Bronchial epithelial cell (primary cell): ENCODE data around the gene NKX2-1. TPM values are rescaled to one million over a fixed set of nuclear protein-coding genes. Genes with fewer than 3 reads are reported as not detected.

Source experiments
- DNase-seq: peaks from one replicate; pipeline ENCODE4 v3.0.0-alpha.2; 2010; ENCODE audit warnings: low read depth
- FAIRE-seq: peaks from 2 replicates; lab custom pipeline; 2011; peaks lifted over from hg19 to GRCh38; lab: Jason Lieb, UNC
- H3K27me3 ChIP-seq: 2 replicates; pipeline ENCODE4 v1.5.1; 2011; ENCODE audit warnings: low read length; ENCODE audit not compliant: control insufficient read depth, insufficient read depth
- H3K36me3 ChIP-seq: 2 replicates; pipeline ENCODE4 v1.5.1; 2011; ENCODE audit warnings: low read length; ENCODE audit not compliant: control insufficient read depth, insufficient read depth
- H3K4me3 ChIP-seq: 2 replicates; pipeline ENCODE4 v1.5.1; 2011; ENCODE audit warnings: mild to moderate bottlenecking, low read depth, low read length, control low read depth
- total RNA-seq: library from RNA; depleted of rRNA; stranded (reverse); fragments of >200 nt; gene quantifications from 2 replicates; pipeline ENCODE4 v1.2.1, GENCODE V29; 2014
- TF ChIP-seq, protein P1 (sequence below): IDR thresholded peaks from 2 replicates; pipeline ENCODE4 v1.5.1; 2011; ENCODE audit warnings: mild to moderate bottlenecking, moderate library complexity, low read length, control low read depth, inconsistent platforms; ENCODE audit not compliant: insufficient read depth, severe bottlenecking

The NKX2-1 gene
- total RNA-seq, 1 donor from 2014 or later = 6.6 TPM

DNA sequence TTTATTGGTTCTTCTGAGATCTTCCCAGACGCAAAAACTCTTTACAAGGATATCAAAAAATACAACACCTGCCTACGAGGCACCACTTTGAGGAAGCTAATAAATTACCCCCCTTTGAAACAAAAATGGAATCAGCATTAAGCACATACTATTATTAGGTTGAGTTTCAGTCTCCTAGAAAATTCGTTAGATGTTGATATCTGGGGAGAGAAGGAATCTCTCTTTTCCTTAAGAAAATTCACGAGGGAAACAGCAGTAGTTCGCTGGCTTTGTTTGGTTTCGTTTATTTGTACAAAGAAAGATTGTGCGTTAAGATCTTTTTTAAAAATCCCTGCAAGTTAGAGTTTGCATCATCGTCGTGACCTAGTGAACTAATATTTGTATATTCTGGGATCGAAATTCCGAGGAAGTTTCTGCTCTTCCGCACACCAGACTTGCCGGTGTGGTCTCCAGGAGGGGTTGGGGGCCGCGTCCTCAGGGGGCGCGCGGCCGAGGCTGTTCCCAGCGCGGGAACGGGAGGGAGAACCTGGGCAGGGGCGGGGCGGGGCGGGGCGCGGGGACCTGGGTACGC, 12.1 kb downstream of the NKX2-1 start:
- H3K36me3 ChIP-seq = no peaks in the 10 kb centered on the region
- TF ChIP-seq, protein P1, sequence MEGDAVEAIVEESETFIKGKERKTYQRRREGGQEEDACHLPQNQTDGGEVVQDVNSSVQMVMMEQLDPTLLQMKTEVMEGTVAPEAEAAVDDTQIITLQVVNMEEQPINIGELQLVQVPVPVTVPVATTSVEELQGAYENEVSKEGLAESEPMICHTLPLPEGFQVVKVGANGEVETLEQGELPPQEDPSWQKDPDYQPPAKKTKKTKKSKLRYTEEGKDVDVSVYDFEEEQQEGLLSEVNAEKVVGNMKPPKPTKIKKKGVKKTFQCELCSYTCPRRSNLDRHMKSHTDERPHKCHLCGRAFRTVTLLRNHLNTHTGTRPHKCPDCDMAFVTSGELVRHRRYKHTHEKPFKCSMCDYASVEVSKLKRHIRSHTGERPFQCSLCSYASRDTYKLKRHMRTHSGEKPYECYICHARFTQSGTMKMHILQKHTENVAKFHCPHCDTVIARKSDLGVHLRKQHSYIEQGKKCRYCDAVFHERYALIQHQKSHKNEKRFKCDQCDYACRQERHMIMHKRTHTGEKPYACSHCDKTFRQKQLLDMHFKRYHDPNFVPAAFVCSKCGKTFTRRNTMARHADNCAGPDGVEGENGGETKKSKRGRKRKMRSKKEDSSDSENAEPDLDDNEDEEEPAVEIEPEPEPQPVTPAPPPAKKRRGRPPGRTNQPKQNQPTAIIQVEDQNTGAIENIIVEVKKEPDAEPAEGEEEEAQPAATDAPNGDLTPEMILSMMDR = no peak
- H3K4me3 ChIP-seq = peak overlapping the region; percentile 44
- H3K27me3 ChIP-seq = peaks cover 39% of the 10 kb centered on the region
- DNase-seq (no peak), FAIRE-seq (no peak)

DNA sequence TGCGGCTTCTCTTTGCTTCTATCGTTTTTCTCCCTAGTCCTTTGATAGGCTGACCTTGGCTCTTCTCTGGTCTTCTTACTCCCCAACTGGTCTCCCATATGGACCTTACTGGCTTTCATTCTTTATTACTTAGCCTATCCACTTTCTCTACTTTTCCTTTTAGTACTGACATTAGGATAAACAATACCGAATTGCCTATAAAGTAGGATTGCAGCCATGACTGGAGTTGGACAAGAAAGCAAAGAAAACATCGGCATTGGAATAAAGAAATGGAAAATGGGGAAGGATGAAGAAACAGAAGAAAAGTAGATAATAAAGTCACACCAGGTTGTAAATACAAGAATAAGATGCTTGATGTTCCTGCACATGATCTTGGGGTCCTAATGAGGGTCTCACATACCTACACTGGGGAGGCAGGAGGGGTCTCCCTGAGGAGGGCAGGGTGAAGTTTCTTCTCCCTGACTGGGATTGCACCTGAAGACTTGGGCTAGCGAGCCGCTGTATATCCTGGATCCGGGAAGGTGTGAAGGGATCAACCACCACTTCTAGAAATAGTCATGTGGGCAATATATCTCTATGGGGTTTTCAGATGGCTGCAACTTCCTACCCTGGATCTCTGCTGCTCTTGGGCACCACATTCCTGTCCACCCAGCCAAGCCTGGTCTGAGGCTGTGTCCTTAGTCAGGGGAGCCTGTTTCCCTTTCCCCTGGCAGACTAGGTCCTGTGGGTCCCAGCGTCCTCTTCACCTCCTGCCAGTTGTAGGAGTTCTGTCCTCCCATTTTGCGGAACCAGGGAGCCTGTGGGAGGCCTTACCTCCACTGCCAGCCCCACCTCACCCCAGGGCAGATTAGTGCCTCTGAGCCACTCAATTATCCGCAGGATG, 13.1 kb downstream of the NKX2-1 start:
- DNase-seq (no peak), FAIRE-seq (no peak)
- Histone ChIP-seq H3K27me3 (peaks cover 36% of the 10 kb centered on the region), H3K36me3 (no peaks in the 10 kb centered on the region), H3K4me3 (no peak overlapping the region)
- TF ChIP-seq, protein P1 = no peak

DNA sequence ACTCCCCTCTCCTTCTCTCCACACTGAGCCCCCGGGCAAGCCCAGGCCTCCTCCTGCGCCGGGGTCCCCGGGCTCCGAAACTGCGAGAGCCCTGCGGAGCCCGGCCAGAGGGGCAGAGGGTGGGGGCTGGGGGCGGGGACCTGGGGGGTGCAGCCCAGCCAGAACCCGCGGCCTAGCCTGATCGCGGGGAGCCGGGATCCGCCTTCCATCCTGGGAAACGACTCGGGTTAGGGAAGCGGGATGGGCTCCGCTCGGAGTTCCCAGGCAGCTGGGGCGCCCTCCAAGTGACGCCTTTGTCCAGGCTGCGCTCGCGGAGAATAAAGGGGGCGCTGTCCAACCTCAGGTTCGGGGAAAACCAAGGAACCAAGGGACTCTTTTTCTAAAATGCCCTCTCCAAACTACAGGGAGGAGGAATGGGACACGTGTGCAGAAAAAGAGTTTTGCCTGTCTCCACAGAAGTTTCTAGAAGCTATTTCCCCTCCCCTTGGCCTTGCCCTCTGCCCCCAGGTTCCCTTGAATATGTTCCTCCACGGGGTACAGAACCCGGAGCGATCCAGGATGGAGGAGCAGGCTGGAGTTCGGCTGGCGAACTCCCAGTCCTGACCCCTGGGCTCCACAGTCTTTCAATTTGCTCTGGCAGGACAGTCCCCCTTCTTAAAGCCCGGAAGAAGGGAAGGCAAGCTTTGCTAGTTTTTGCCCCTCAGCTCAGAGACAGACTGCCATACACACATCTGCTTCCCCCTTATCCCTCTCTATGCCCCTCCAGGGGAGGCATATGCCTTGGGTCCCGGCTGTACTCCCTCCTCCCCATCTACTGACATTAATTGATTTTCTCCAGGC, 13.9 kb downstream of the NKX2-1 start:
- FAIRE-seq = no peak
- DNase-seq = no peak

DNA sequence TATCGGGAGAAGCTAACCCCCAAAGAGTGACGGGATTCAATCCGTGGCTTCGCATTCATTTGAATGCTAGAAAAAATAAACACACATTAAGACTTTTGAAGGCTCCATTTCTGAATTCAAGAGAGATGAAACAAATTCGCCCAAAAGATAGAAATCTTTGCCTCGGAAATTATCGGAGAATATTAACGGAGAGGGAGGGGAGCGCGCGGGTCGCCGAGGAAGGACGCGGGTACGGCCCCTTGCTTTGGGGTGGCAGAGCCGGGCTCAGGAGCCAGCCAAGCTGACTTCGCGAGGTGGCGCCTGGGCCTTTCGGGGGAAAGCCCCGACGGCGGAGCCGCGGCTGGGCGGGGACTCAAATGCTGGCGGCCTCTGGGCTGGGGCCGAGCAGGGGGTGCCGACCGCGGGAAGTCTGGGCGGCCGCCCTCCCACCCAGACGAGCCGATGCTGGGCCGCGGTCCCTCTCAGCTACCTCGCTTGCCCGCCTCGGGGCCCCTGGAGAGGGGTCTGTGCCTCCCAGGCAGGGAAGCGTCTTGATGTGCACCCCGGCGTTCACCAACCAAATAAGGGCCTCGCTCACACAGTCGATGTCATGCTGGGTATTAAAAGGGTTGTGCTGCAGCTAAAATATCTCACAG, 14.7 kb downstream of the NKX2-1 start:
- peak overlapping the region; percentile 25 for H3K4me3 ChIP-seq
- H3K27me3 ChIP-seq = peaks cover 36% of the 10 kb centered on the region
- DNase-seq (no peak), FAIRE-seq (no peak)
- TF ChIP-seq, protein P1 = no peak
- no peaks in the 10 kb centered on the region for H3K36me3 ChIP-seq

More for the DNA sequence above, 13.9 kb downstream of the NKX2-1 start:
- H3K27me3 ChIP-seq = peaks cover 36% of the 10 kb centered on the region
- TF ChIP-seq, protein P1 = peak; percentile 42
- H3K4me3 ChIP-seq = peak overlapping the region; percentile 25
- no peaks in the 10 kb centered on the region for H3K36me3 ChIP-seq

DNA sequence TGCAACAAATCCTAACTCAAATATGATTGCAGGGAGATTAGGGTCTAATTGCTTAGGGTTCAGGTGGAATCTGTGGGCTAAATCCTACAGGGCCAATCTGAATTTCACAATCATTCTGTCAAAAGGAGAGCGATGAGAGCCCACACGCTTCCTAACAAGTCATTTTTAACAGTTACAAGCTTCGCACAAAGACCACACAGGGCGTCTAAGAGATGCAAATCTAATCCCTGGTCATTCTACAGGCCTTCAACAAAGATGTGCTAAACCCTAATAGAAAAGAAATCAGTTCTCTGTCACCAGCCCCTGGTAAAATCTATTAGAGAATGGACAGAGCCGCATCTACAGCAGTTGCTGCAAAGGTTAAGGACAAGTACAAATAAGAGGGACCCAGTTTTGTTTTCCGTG, 15.3 kb downstream of the NKX2-1 start:
- no peak overlapping the region for H3K4me3 ChIP-seq
- no peak for FAIRE-seq
- H3K27me3 ChIP-seq = peaks cover 34% of the 10 kb centered on the region
- DNase-seq = no peak
- TF ChIP-seq, protein P1 = no peak
- no peaks in the 10 kb centered on the region for H3K36me3 ChIP-seq
